ENCODE data around the gene ZNF799. TPM values are rescaled to one million over a fixed set of nuclear protein-coding genes. Genes with fewer than 3 reads are reported as not detected.
"Not testable (repeated sequence)": the region's sequence is repeated elsewhere in the genome, so short reads cannot be mapped to it uniquely, and the experiment has no call there.

ZNF799 gene
- total RNA-seq, 1 donor from 2014 or later, result 3.0 TPM

DNA sequence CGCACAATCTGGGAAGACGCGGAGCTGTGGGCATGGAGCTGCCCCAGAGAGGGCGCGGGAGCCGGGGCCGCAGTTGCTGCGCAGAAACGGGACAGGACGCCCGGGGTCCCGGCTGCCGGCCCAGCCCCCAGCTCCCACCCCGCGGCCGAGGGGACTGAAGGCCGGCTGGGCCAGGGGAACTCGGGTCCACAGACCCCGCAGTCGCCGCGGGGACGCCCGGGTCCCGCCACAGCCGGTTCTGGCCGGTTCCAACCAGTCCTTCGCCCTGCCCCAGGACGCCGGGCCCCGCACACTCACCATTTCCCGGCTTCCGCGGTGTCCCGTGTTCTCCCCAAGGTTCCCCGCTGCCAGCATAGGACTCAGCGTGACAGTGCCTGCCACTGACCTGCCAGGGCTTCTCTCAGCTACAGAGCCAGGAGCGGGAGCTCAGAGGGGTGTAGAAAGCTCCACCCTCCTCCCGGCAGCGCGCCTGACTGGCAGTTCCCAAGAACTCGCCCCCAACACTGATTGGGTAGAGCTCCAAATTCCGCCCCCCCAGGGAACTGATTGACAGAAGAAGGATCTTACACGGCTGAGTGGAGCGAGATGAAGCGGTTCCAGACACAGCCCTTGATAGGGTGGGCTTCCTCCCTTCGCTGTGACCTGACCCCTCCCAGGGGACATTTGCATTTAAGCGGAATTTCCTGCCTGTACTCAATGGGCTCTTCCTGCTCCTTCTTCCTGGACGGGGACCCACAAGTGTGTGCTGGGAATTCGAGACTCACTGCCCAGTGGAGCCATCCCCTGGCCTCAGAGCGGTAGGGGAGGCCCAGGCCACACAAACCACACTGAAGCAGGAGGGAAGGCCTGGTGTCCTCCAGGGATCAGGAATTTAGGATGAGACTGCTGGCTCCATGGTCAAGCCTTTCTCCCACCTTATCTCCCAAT is 35.6 kb downstream of the ZNF799 start, which contains the start of gene ZNF442:
TSS of gene ZNF442 (minus strand) at position 448 of the 927 bp plus-strand sequence. CDS start 2,052 bp downstream, outside the sequence.
- H3K4me3 ChIP-seq (ENCODE audit: low read depth, low read length), result peak within 1 kb of the TSS; percentile 78
- TF ChIP-seq CTCF (conservative IDR thresholded peaks at IDR 0.05; ENCODE audit: low read depth, low read length), result peak; percentile 69
- DNase-seq (ENCODE audit: low read depth), result peak; percentile 82

GRCh38 chr19:12364391-12365235 is 36.5 kb downstream of the ZNF799 start:
- TF ChIP-seq CTCF (conservative IDR thresholded peaks at IDR 0.05; ENCODE audit: low read depth, low read length), result no peak
- DNase-seq (ENCODE audit: low read depth), result no peak
- peak overlapping the region; percentile 78 for H3K4me3 ChIP-seq (ENCODE audit: low read depth, low read length)

DNA sequence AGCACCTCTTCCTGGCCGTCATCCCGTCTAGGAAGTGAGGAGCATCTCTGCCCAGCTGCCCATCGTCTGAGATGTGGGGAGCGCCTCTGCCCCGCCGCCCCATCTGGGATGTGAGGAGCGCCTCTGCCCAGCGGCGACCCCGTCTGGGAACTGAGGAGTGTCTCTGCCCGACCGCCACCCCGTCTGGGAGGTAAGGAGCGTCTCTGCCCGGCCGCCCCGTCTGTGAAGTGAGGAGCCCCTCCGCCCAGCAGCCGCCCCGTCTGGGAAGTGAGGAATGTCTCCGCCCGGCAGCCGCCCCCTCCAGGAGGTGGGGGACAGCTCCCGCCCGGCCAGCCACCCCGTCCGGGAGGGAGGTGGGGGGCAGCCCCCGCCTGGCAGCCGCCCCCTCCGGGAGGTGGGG is 38.8 kb downstream of the ZNF799 start:
- DNase-seq (ENCODE audit: low read depth); H3K4me3 ChIP-seq (ENCODE audit: low read depth, low read length): not testable (repeated sequence)

- no peak overlapping the region for H3K4me3 ChIP-seq (ENCODE audit: low read depth, low read length)
- DNase-seq (ENCODE audit: low read depth), result no peak
- TF ChIP-seq CTCF (conservative IDR thresholded peaks at IDR 0.05; ENCODE audit: low read depth, low read length), result no peak
Observed at GRCh38 chr19:12353375-12353774, 47.7 kb downstream of the ZNF799 start.

- H3K4me3 ChIP-seq (ENCODE audit: low read depth, low read length), result no peak overlapping the region
- no peak for TF ChIP-seq CTCF (conservative IDR thresholded peaks at IDR 0.05; ENCODE audit: low read depth, low read length)
- no peak for DNase-seq (ENCODE audit: low read depth)
Observed at GRCh38 chr19:12350890-12351197, 50.2 kb downstream of the ZNF799 start.

DNA sequence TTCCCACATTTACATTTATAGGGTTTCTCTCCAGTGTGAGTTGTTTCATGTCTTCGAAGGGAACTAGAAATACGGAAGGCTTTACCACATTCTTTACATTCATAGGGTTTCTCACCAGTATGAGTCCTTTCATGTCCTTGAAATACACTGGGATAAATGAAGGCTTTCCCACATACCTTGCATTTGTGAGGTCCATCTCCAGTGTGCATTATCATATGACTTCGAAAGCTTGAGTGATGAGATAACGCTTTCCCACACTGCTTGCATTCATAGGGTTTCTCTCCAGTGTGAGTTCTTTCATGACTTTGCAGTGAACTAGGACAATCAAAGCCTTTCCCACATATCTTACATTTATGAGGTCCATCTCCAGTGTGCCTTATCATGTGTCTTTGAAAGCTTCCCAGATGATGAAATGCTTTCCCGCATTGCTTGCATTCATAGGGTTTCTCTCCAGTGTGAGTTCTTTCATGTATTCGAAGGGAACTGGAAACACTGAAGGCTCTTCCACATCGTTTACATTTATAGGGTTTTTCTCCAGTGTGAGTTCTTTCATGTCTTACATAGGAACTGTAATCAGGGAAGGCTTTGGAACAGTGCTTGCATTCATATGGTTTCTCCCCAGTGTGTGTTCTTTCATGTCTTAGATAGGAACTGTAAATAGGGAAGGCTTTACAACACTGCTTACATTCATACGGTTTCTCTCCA is 50.7 kb downstream of the ZNF799 start:
- H3K4me3 ChIP-seq (ENCODE audit: low read depth, low read length), result no peak overlapping the region
- no peak for TF ChIP-seq CTCF (conservative IDR thresholded peaks at IDR 0.05; ENCODE audit: low read depth, low read length)
- no peak for DNase-seq (ENCODE audit: low read depth)

- no peak for DNase-seq (ENCODE audit: low read depth)
- no peak overlapping the region for H3K4me3 ChIP-seq (ENCODE audit: low read depth, low read length)
- TF ChIP-seq CTCF (conservative IDR thresholded peaks at IDR 0.05; ENCODE audit: low read depth, low read length), result no peak
Observed at GRCh38 chr19:12346896-12347295, 54.2 kb downstream of the ZNF799 start.
